Kidney (tissue), 14 donors: ENCODE measurements around the gene ADGRL2. TPM values are rescaled to one million over a fixed set of nuclear protein-coding genes. Genes with fewer than 3 reads are reported as not detected.

Source experiments
- DNase-seq, 5 donors: peaks; one replicate each; pipeline ENCODE4 v3.0.0-alpha.2; 2013 to 2020
- FAIRE-seq: peaks from 2 replicates; lab custom pipeline; 2012; peaks lifted over from hg19 to GRCh38; lab: Jason Lieb, UNC
- H3K27ac ChIP-seq, 2 donors: one replicate each; pipeline ENCODE4 v1.7.0; 2013; ENCODE audit warnings: low read depth in 2 of 2, low read length in 2 of 2, inconsistent platforms in 1 of 2
- H3K27me3 ChIP-seq: one replicate; pipeline ENCODE4 v1.7.1; 2013; ENCODE audit warnings: low read length, inconsistent platforms; ENCODE audit not compliant: control insufficient read depth, insufficient read depth
- H3K36me3 ChIP-seq, 3 donors: one replicate each; pipeline versions ENCODE4 v1.7.0 to v1.7.1; 2013; ENCODE audit warnings: low read length in 3 of 3, control low read depth in 1 of 3, inconsistent platforms in 1 of 3; ENCODE audit not compliant: insufficient read depth in 3 of 3, control insufficient read depth in 2 of 3
- H3K4me1 ChIP-seq, 3 donors: one replicate each; pipeline versions ENCODE4 v1.7.0 to v1.7.1; 2013; ENCODE audit warnings: low read length in 3 of 3, inconsistent platforms in 1 of 3, low read depth in 1 of 3; ENCODE audit not compliant: control insufficient read depth in 2 of 3, insufficient read depth in 2 of 3
- H3K4me3 ChIP-seq, 3 donors: one replicate each; pipeline versions ENCODE4 v1.7.0 to v1.8.1; 2013; ENCODE audit warnings: low read length in 3 of 3, control low read depth in 1 of 3, inconsistent platforms in 1 of 3
- H3K9ac ChIP-seq, 3 donors: one replicate each; pipeline versions ENCODE4 v1.7.0 to v1.7.1; 2013; ENCODE audit warnings: low read length in 3 of 3, control low read depth in 1 of 3, inconsistent platforms in 1 of 3
- H3K9me3 ChIP-seq, 3 donors: one replicate each; pipeline versions ENCODE4 v1.7.0 to v1.7.1; 2013; ENCODE audit warnings: low read length in 3 of 3, control low read depth in 1 of 3, inconsistent platforms in 1 of 3; ENCODE audit not compliant: control insufficient read depth in 2 of 3, insufficient read depth in 1 of 3
- CTCF ChIP-seq: IDR thresholded peaks from 3 replicates; pipeline ENCODE4 v1.5.1; 2012; ENCODE audit warnings: mild to moderate bottlenecking, moderate library complexity, borderline replicate concordance; ENCODE audit not compliant: insufficient read depth; ENCODE audit errors: extremely low read depth
- intact Hi-C: fragments of 100-400 bp; cut with DNase I; formaldehyde crosslinking; loops from one replicate; pipeline ENCODE4 v1.11.1; 2022
- polyA plus RNA-seq: library from polyadenylated mRNA; stranded (reverse); fragments of 350-450 nt; fragmentation: Illumina TruSeq; extraction: RNeasy Lipid Tissue Mini Kit (QIAGEN cat#74804); gene quantifications from one replicate; pipeline ENCODE4 v1.2.3, GENCODE V29; 2014; ENCODE audit warnings: low read depth, low replicate concordance; ENCODE audit not compliant: insufficient read depth
- total RNA-seq: library from RNA; stranded (reverse); fragmentation: NEBNext Ultra II Directional; extraction: Animal tissue kit (Norgen Biotek cat#: 25700); gene quantifications from one replicate; pipeline ENCODE4 v1.2.1, GENCODE V29; 2021
- donor health status: control.
- donor health status: control.
- donor health status: control.
- donor health status: control.
- donor health status: control.
- donor health status: DM: yes; HTN: yes; CAD: no.
- donor health status: Normal renal cell carcinoma (clear cell type).

ADGRL2 gene
- total and polyA plus RNA-seq, 2 donors from 2014 or later: 27.2 to 71.2 TPM

- no peak overlapping the region for H3K4me3 ChIP-seq
- H3K36me3 ChIP-seq: no peaks in the 10 kb centered on the region
- H3K9ac ChIP-seq: no peak overlapping the region
- FAIRE-seq (peak; percentile 93), DNase-seq (peak in 2 of 5 donors; percentile 34 to 45)
- intact Hi-C loops: no loop called here
- H3K4me1 ChIP-seq: no peaks in the 10 kb centered on the region
- no peak overlapping the region for H3K27ac ChIP-seq
- H3K9me3 ChIP-seq: no peaks in the 10 kb centered on the region
- no peaks in the 10 kb centered on the region for H3K27me3 ChIP-seq
- peak; percentile 31 for TF ChIP-seq CTCF
Observed at GRCh38 chr1:81760477-81761097, 40.1 kb upstream of the ADGRL2 start.

- H3K4me1 ChIP-seq: no peaks in the 10 kb centered on the region
- H3K9me3 ChIP-seq: no peaks in the 10 kb centered on the region
- no peak for DNase-seq
- TF ChIP-seq CTCF: no peak
- FAIRE-seq: no peak
- intact Hi-C loops: no loop called here
- no peaks in the 10 kb centered on the region for H3K27me3 ChIP-seq
- no peak overlapping the region for H3K9ac ChIP-seq
- H3K27ac ChIP-seq: no peak overlapping the region
- H3K4me3 ChIP-seq: no peak overlapping the region
- H3K36me3 ChIP-seq: no peaks in the 10 kb centered on the region
Observed at GRCh38 chr1:81775510-81775909, 25.2 kb upstream of the ADGRL2 start.

GRCh38 chr1:81780705-81781454 is 19.9 kb upstream of the ADGRL2 start:
- DNase-seq (no peak), FAIRE-seq (no peak)
- Histone ChIP-seq H3K4me1 (no peaks in the 10 kb centered on the region), H3K27ac (no peak overlapping the region), H3K27me3 (no peaks in the 10 kb centered on the region), H3K4me3 (no peak overlapping the region), H3K9me3 (no peaks in the 10 kb centered on the region), H3K36me3 (no peaks in the 10 kb centered on the region), H3K9ac (no peak overlapping the region)
- TF ChIP-seq CTCF: no peak
- intact Hi-C loops: no loop called here
